ENCODE results near the gene RNF13. TPM values are rescaled to one million over a fixed set of nuclear protein-coding genes. Genes with fewer than 3 reads are reported as not detected.

The RNF13 gene
- polyA plus RNA-seq, 2 donors = 23.7 to 31.3 TPM

Other genes starting within 250 kb of the RNF13 start
- 10 to 100 TPM; 29.2 to 31.2 TPM for gene WWTR1, start 155.2 kb upstream of the RNF13 start, polyA plus RNA-seq
- gene COMMD2, start 60.7 kb upstream of the RNF13 start, polyA plus RNA-seq = 10 to 100 TPM in 1 of 2 donors, 1 to 10 TPM in 1; 5.6 to 12.5 TPM
- not detected for gene ANKUB1, start 20.7 kb upstream of the RNF13 start, polyA plus RNA-seq
- gene PFN2, start 157.7 kb downstream of the RNF13 start, polyA plus RNA-seq = 10 to 100 TPM; 10.7 to 20.0 TPM

All from esophagus (tissue), 2 donors.